GM12878 (cell line): Measurements from ENCODE around the gene EPHB1. TPM values are rescaled to one million over a fixed set of nuclear protein-coding genes. Genes with fewer than 3 reads are reported as not detected.

Experiments used
- BACH1 ChIP-seq: fragments of 450-650 bp; IDR thresholded peaks from 2 replicates; pipeline ENCODE4 v1.6.1; 2017; ENCODE audit warnings: mild to moderate bottlenecking, borderline replicate concordance
- EGR1 ChIP-seq, 2 experiments: IDR thresholded peaks; 1 replicate in 1 of 2; 2 replicates in 1 of 2; pipeline ENCODE4 v1.6.1; 2011 to 2012; ENCODE audit warnings: low read depth in 2 of 2, low read length in 2 of 2, borderline replicate concordance in 1 of 2, mild to moderate bottlenecking in 1 of 2, moderate library complexity in 1 of 2
- ESRRA ChIP-seq: IDR thresholded peaks from 2 replicates; pipeline ENCODE4 v1.6.1; 2012; ENCODE audit warnings: mild to moderate bottlenecking, low read length, improper control_type of control experiment
- FOS ChIP-seq: IDR thresholded peaks from 3 replicates; pipeline ENCODE4 v1.6.1; 2011; ENCODE audit warnings: borderline replicate concordance; ENCODE audit not compliant: insufficient read length; ENCODE audit errors: extremely low read depth
- FOXK2 ChIP-seq: fragments of 450-650 bp; IDR thresholded peaks from 2 replicates; pipeline ENCODE4 v1.6.1; 2017; ENCODE audit warnings: mild to moderate bottlenecking, moderate library complexity
- HCFC1 ChIP-seq: fragments of 150-350 bp; IDR thresholded peaks from 2 replicates; pipeline ENCODE4 v1.6.1; 2014; ENCODE audit warnings: low read length
- MEF2A ChIP-seq: IDR thresholded peaks from 2 replicates; pipeline ENCODE4 v1.6.1; 2011; ENCODE audit warnings: low read depth, mild to moderate bottlenecking, low read length, moderate library complexity; ENCODE audit not compliant: insufficient read depth
- MXI1 ChIP-seq: fragments of 150-350 bp; IDR thresholded peaks from 2 replicates; pipeline ENCODE4 v1.6.1; 2011; ENCODE audit warnings: low read depth, mild to moderate bottlenecking, inconsistent platforms, low read length, improper control_type of control experiment
- NR2C2 ChIP-seq: IDR thresholded peaks from 2 replicates; pipeline ENCODE4 v1.6.1; 2011; ENCODE audit warnings: borderline replicate concordance, low read depth; ENCODE audit not compliant: control insufficient read depth, insufficient read length
- RBBP5 ChIP-seq: fragments of 200-600 bp; sonication (generic); conservative IDR thresholded peaks from 2 replicates; pipeline ENCODE4 v1.6.1; 2016
- SIN3A ChIP-seq: IDR thresholded peaks from 2 replicates; pipeline ENCODE4 v1.6.1; 2012; ENCODE audit warnings: low read depth, low read length, improper control_type of control experiment
- SMARCA5 ChIP-seq: fragments of 450-650 bp; IDR thresholded peaks from 2 replicates; pipeline ENCODE4 v1.6.1; 2017; ENCODE audit warnings: mild to moderate bottlenecking
- SUZ12 ChIP-seq: fragments of 200-600 bp; sonication (generic); IDR thresholded peaks from one replicate; pipeline ENCODE4 v1.6.1; 2018; ENCODE audit warnings: antibody characterized with exemption, mild to moderate bottlenecking; ENCODE audit not compliant: unreplicated experiment
- TBL1XR1 ChIP-seq: IDR thresholded peaks from 2 replicates; pipeline ENCODE4 v1.6.1; 2012; ENCODE audit warnings: low read depth, low read length, improper control_type of control experiment
- TCF12 ChIP-seq: IDR thresholded peaks from 2 replicates; pipeline ENCODE4 v1.6.1; 2011; ENCODE audit warnings: low read depth, mild to moderate bottlenecking, low read length
- TCF3 ChIP-seq: IDR thresholded peaks from 2 replicates; pipeline ENCODE4 v1.6.1; 2012; ENCODE audit warnings: low read depth, mild to moderate bottlenecking, low read length, borderline replicate concordance; ENCODE audit not compliant: insufficient read depth
- WRNIP1 ChIP-seq: IDR thresholded peaks from 2 replicates; pipeline ENCODE4 v1.6.1; 2011; ENCODE audit warnings: low read depth, low read length, improper control_type of control experiment, borderline replicate concordance
- ZNF24 ChIP-seq: fragments of 450-650 bp; IDR thresholded peaks from 2 replicates; pipeline ENCODE4 v1.6.1; 2017; ENCODE audit warnings: antibody characterized with exemption, mild to moderate bottlenecking
- ZSCAN29 ChIP-seq: fragments of 450-650 bp; IDR thresholded peaks from 2 replicates; pipeline ENCODE4 v1.6.1; 2017; ENCODE audit warnings: mild to moderate bottlenecking, moderate library complexity
- polyA plus RNA-seq, 11 experiments: library from polyadenylated mRNA; depleted of rRNA in 4 of 11; unstranded in 6 of 11; stranded (reverse) in 5 of 11; fragments of >200 nt; fragmentation: Nextera tagmentation in 4 of 11; fragmentation: Illumina TruSeq in 1 of 11; extraction: Ambion mirVana in 4 of 11; extraction: Trizol in 1 of 11; gene quantifications; 1 replicate in 1 of 11; 2 replicates in 10 of 11; pipeline versions ENCODE4 v1.2.1 to v1.2.3, GENCODE V29; 2011 to 2016; ENCODE audit warnings: inconsistent platforms in 2 of 11, missing spikeins in 2 of 11, low read depth in 1 of 11
- total RNA-seq, 4 experiments: library from RNA; depleted of rRNA in 3 of 4; stranded (reverse); fragments of >200 nt in 3 of 4; fragmentation: Illumina TruSeq in 1 of 4; extraction: Trizol in 1 of 4; gene quantifications; 2 replicates each; pipeline versions ENCODE4 v1.2.1 to v1.2.3, GENCODE V29; 2013 to 2021
- TF ChIP-seq, protein P1 (sequence below): fragments of 450-650 bp; IDR thresholded peaks from 2 replicates; pipeline ENCODE4 v1.6.1; 2017; ENCODE audit warnings: mild to moderate bottlenecking, low read depth, inconsistent platforms; ENCODE audit not compliant: poor library complexity, severe bottlenecking
- TF ChIP-seq, protein P2 (sequence below): IDR thresholded peaks from 2 replicates; pipeline ENCODE4 v1.6.1; 2011; ENCODE audit warnings: borderline replicate concordance, low read depth, mild to moderate bottlenecking, moderate library complexity, low read length; ENCODE audit not compliant: insufficient read depth, poor library complexity, severe bottlenecking
- TF ChIP-seq, protein P3 (sequence below): IDR thresholded peaks from 2 replicates; pipeline ENCODE4 v1.6.1; 2012; ENCODE audit warnings: low read depth, low read length, improper control_type of control experiment
- TF ChIP-seq, protein P4 (sequence below): fragments of 450-650 bp; formaldehyde crosslinking; IDR thresholded peaks from 2 replicates; pipeline ENCODE4 v1.4.0; 2022; ENCODE audit warnings: mild to moderate bottlenecking, moderate library complexity

Gene EPHB1
- total and polyA plus RNA-seq, 10 of the 15 experiments (the other 5 are each of a cell fraction or from before 2014, with no cell fraction given): 0.33 to 23.8 (median 1.2) TPM

DNA sequence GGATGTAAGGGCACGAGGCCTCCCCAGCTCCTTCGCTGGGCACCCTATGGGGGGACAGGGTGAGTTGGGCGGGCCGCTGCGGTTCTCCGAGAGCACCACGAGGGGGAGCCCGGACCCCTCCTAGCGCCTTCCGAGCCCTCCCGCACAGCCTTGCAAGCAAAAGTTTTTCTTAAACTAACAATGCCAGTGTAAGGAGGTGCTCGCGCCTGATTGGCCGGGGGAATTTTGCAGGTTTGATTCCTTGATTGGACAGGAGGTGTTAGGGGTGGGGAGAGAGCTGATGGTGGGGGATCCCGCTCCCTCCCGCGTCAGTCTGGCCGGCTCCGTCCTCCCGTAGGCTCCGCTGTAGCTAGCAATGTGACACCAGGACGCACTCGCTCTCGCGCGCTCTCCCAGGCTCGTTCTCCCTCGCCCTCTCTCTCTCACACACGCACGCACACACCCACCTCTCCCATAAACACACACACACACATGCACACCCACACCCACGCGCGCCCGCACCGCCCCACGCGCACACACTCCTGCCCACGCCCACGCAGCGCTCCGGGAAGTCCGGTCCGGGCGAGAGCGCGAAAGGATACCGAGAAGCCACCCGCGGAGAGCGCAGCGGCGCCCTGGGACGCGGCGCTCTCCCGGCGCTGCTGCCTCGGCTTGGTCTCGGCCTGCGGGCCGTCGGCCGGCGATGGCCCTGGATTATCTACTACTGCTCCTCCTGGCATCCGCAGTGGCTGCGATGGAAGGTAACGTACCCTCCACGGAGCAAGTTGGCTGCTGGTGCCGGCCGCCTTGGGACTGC is at the start of gene EPHB1 (continued):
- TF ChIP-seq TCF3 (no peak), ZSCAN29 (0 out of 2 replicates have a peak, but pooled peaks have one; percentile 15), MEF2A (no peak), SIN3A (peak; percentile 85), MXI1 (peak; percentile 74), EGR1 (IDR thresholded peaks at IDR 0.05; ENCODE audit: borderline replicate concordance in 1 of 2, low read depth in 2 of 2, low read length in 2 of 2) (peak in 1 of 2 experiments; percentile 73; a peak in 2 of 3 replicates), NR2C2 (no peak), TBL1XR1 (no peak), BACH1 (peak; percentile 90), HCFC1 (0 out of 2 replicates have a peak, but pooled peaks have one; percentile 19), SMARCA5 (peak; percentile 91), SUZ12 (no peak), RBBP5 (no peak), FOS (no peak), ZNF24 (peak; percentile 36; the same call in 1 of the 2 replicates), WRNIP1 (no peak), ESRRA (no peak; the same call in 1 of the 2 replicates), FOXK2 (no peak), TCF12 (no peak)
- TF ChIP-seq, protein P1, sequence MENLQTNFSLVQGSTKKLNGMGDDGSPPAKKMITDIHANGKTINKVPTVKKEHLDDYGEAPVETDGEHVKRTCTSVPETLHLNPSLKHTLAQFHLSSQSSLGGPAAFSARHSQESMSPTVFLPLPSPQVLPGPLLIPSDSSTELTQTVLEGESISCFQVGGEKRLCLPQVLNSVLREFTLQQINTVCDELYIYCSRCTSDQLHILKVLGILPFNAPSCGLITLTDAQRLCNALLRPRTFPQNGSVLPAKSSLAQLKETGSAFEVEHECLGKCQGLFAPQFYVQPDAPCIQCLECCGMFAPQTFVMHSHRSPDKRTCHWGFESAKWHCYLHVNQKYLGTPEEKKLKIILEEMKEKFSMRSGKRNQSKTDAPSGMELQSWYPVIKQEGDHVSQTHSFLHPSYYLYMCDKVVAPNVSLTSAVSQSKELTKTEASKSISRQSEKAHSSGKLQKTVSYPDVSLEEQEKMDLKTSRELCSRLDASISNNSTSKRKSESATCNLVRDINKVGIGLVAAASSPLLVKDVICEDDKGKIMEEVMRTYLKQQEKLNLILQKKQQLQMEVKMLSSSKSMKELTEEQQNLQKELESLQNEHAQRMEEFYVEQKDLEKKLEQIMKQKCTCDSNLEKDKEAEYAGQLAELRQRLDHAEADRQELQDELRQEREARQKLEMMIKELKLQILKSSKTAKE: no peak
- TF ChIP-seq, protein P2, sequence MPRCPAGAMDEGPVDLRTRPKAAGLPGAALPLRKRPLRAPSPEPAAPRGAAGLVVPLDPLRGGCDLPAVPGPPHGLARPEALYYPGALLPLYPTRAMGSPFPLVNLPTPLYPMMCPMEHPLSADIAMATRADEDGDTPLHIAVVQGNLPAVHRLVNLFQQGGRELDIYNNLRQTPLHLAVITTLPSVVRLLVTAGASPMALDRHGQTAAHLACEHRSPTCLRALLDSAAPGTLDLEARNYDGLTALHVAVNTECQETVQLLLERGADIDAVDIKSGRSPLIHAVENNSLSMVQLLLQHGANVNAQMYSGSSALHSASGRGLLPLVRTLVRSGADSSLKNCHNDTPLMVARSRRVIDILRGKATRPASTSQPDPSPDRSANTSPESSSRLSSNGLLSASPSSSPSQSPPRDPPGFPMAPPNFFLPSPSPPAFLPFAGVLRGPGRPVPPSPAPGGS: no peak
- TF ChIP-seq, protein P3, sequence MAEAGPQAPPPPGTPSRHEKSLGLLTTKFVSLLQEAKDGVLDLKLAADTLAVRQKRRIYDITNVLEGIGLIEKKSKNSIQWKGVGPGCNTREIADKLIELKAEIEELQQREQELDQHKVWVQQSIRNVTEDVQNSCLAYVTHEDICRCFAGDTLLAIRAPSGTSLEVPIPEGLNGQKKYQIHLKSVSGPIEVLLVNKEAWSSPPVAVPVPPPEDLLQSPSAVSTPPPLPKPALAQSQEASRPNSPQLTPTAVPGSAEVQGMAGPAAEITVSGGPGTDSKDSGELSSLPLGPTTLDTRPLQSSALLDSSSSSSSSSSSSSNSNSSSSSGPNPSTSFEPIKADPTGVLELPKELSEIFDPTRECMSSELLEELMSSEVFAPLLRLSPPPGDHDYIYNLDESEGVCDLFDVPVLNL: no peak
- TF ChIP-seq, protein P4, sequence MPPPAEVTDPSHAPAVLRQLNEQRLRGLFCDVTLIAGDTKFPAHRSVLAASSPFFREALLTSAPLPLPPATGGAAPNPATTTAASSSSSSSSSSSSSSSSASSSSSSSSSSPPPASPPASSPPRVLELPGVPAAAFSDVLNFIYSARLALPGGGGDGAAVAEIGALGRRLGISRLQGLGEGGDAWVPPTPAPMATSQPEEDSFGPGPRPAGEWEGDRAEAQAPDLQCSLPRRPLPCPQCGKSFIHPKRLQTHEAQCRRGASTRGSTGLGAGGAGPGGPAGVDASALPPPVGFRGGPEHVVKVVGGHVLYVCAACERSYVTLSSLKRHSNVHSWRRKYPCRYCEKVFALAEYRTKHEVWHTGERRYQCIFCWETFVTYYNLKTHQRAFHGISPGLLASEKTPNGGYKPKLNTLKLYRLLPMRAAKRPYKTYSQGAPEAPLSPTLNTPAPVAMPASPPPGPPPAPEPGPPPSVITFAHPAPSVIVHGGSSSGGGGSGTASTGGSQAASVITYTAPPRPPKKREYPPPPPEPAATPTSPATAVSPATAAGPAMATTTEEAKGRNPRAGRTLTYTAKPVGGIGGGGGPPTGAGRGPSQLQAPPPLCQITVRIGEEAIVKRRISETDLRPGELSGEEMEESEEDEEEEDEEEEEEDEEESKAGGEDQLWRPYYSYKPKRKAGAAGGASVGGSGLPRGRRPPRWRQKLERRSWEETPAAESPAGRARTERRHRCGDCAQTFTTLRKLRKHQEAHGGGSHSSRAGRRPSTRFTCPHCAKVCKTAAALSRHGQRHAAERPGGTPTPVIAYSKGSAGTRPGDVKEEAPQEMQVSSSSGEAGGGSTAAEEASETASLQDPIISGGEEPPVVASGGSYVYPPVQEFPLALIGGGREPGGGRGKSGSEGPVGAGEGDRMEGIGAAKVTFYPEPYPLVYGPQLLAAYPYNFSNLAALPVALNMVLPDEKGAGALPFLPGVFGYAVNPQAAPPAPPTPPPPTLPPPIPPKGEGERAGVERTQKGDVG (CRISPR knock-in tag): no peak
